Kidney (tissue), 14 donors: ENCODE data around the gene TMEM273. TPM values are rescaled to one million over a fixed set of nuclear protein-coding genes. Genes with fewer than 3 reads are reported as not detected.

Experiments used
- DNase-seq, 5 donors: peaks; one replicate each; pipeline ENCODE4 v3.0.0-alpha.2; 2013 to 2020
- FAIRE-seq: peaks from 2 replicates; lab custom pipeline; 2012; peaks lifted over from hg19 to GRCh38; lab: Jason Lieb, UNC
- H3K27ac ChIP-seq, 2 donors: one replicate each; pipeline ENCODE4 v1.7.0; 2013; ENCODE audit warnings: low read depth in 2 of 2, low read length in 2 of 2, inconsistent platforms in 1 of 2
- H3K27me3 ChIP-seq: one replicate; pipeline ENCODE4 v1.7.1; 2013; ENCODE audit warnings: low read length, inconsistent platforms; ENCODE audit not compliant: control insufficient read depth, insufficient read depth
- H3K36me3 ChIP-seq, 3 donors: one replicate each; pipeline versions ENCODE4 v1.7.0 to v1.7.1; 2013; ENCODE audit warnings: low read length in 3 of 3, control low read depth in 1 of 3, inconsistent platforms in 1 of 3; ENCODE audit not compliant: insufficient read depth in 3 of 3, control insufficient read depth in 2 of 3
- H3K4me1 ChIP-seq, 3 donors: one replicate each; pipeline versions ENCODE4 v1.7.0 to v1.7.1; 2013; ENCODE audit warnings: low read length in 3 of 3, inconsistent platforms in 1 of 3, low read depth in 1 of 3; ENCODE audit not compliant: control insufficient read depth in 2 of 3, insufficient read depth in 2 of 3
- H3K4me3 ChIP-seq, 3 donors: one replicate each; pipeline versions ENCODE4 v1.7.0 to v1.8.1; 2013; ENCODE audit warnings: low read length in 3 of 3, control low read depth in 1 of 3, inconsistent platforms in 1 of 3
- H3K9ac ChIP-seq, 3 donors: one replicate each; pipeline versions ENCODE4 v1.7.0 to v1.7.1; 2013; ENCODE audit warnings: low read length in 3 of 3, control low read depth in 1 of 3, inconsistent platforms in 1 of 3
- H3K9me3 ChIP-seq, 3 donors: one replicate each; pipeline versions ENCODE4 v1.7.0 to v1.7.1; 2013; ENCODE audit warnings: low read length in 3 of 3, control low read depth in 1 of 3, inconsistent platforms in 1 of 3; ENCODE audit not compliant: control insufficient read depth in 2 of 3, insufficient read depth in 1 of 3
- intact Hi-C: fragments of 100-400 bp; cut with DNase I; formaldehyde crosslinking; loops from one replicate; pipeline ENCODE4 v1.11.1; 2022
- polyA plus RNA-seq: library from polyadenylated mRNA; stranded (reverse); fragments of 350-450 nt; fragmentation: Illumina TruSeq; extraction: RNeasy Lipid Tissue Mini Kit (QIAGEN cat#74804); gene quantifications from one replicate; pipeline ENCODE4 v1.2.3, GENCODE V29; 2014; ENCODE audit warnings: low read depth, low replicate concordance; ENCODE audit not compliant: insufficient read depth
- total RNA-seq: library from RNA; stranded (reverse); fragmentation: NEBNext Ultra II Directional; extraction: Animal tissue kit (Norgen Biotek cat#: 25700); gene quantifications from one replicate; pipeline ENCODE4 v1.2.1, GENCODE V29; 2021
- TF ChIP-seq, protein P1 (sequence below): IDR thresholded peaks from 3 replicates; pipeline ENCODE4 v1.5.1; 2012; ENCODE audit warnings: mild to moderate bottlenecking, moderate library complexity, borderline replicate concordance; ENCODE audit not compliant: insufficient read depth; ENCODE audit errors: extremely low read depth
- donor health status: control.
- donor health status: control.
- donor health status: control.
- donor health status: control.
- donor health status: control.
- donor health status: DM: yes; HTN: yes; CAD: no.
- donor health status: Normal renal cell carcinoma (clear cell type).

Gene TMEM273
- total and polyA plus RNA-seq, 2 donors from 2014 or later = 3.2 to 16.8 TPM

DNA sequence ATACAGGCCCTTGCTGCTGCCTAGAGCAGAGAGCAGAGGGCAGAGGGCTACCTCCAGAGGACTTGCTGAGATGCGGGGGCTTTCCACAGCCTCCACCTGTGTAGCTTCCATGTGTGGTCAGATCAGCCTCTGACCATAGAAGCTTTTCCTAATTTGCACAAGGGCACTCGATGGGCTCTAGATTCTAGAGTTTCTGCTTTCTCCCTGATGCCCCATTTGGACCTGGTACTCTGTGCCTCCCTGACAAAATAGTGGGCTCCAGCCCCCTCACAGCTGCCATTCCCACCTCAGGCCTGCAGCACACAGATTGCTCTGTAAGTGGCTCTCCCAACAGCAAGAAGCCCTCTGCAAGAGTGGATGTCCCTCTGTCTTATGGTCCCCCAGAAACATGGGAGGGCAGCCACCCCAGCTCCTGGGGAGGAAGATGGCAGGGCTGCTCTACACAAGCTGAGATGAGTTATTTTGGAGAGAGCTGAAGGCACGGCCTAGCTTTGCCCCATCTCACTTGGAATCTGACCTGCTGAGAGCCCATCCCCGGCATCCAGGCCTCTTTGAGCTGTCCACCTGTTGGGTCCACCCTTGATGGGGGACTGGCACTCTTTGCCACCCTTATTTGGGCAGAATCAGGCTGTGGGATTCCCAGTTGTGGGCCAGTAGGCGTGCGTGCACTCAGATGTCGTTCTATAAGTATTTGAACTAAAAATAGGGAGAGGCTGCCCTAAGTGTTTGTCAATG lies 16.7 kb downstream of the TMEM273 start:
- FAIRE-seq = no peak
- Histone ChIP-seq H3K36me3 (no peaks in the 10 kb centered on the region), H3K4me1 (peaks cover 0 to 4% (median 2%) of the 10 kb centered on the region in 3 donors), H3K9ac (no peak overlapping the region), H3K27me3 (no peaks in the 10 kb centered on the region), H3K27ac (no peak overlapping the region), H3K4me3 (no peak overlapping the region), H3K9me3 (no peaks in the 10 kb centered on the region)
- intact Hi-C loops = no loop called here
- no peak for DNase-seq
- TF ChIP-seq, protein P1, sequence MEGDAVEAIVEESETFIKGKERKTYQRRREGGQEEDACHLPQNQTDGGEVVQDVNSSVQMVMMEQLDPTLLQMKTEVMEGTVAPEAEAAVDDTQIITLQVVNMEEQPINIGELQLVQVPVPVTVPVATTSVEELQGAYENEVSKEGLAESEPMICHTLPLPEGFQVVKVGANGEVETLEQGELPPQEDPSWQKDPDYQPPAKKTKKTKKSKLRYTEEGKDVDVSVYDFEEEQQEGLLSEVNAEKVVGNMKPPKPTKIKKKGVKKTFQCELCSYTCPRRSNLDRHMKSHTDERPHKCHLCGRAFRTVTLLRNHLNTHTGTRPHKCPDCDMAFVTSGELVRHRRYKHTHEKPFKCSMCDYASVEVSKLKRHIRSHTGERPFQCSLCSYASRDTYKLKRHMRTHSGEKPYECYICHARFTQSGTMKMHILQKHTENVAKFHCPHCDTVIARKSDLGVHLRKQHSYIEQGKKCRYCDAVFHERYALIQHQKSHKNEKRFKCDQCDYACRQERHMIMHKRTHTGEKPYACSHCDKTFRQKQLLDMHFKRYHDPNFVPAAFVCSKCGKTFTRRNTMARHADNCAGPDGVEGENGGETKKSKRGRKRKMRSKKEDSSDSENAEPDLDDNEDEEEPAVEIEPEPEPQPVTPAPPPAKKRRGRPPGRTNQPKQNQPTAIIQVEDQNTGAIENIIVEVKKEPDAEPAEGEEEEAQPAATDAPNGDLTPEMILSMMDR = no peak

- no peaks in the 10 kb centered on the region for H3K36me3 ChIP-seq
- no peak overlapping the region for H3K4me3 ChIP-seq
- H3K9ac ChIP-seq = no peak overlapping the region
- no peaks in the 10 kb centered on the region for H3K27me3 ChIP-seq
- TF ChIP-seq, protein P1 = no peak
- peaks cover 0 to 4% (median 0%) of the 10 kb centered on the region in 3 donors for H3K4me1 ChIP-seq
- no peaks in the 10 kb centered on the region for H3K9me3 ChIP-seq
- no peak for FAIRE-seq
- intact Hi-C loops = no loop called here
- no peak for DNase-seq
- no peak overlapping the region for H3K27ac ChIP-seq
Measured at GRCh38 chr10:49170632-49171325, 17.4 kb downstream of the TMEM273 start.

GRCh38 chr10:49169776-49170175 lies 18.4 kb downstream of the TMEM273 start:
- no peak for FAIRE-seq
- Histone ChIP-seq H3K36me3 (no peaks in the 10 kb centered on the region), H3K27ac (no peak overlapping the region), H3K27me3 (no peaks in the 10 kb centered on the region), H3K9ac (no peak overlapping the region), H3K9me3 (no peaks in the 10 kb centered on the region), H3K4me3 (no peak overlapping the region), H3K4me1 (no peaks in the 10 kb centered on the region)
- TF ChIP-seq, protein P1 = no peak
- DNase-seq = no peak
- intact Hi-C loops = loop anchor here (10.0 kb wide), 1 partner anchor 195 kb away; no protein-coding TSS in a partner anchor
